ENCODE data around the gene OSBPL5.

Gene OSBPL5

GRCh38 chr11:3197878-3198528 is 32.9 kb upstream of the OSBPL5 start:
- no peak for DNase-seq

GRCh38 chr11:3197044-3197695 is 32.1 kb upstream of the OSBPL5 start:
- no peak for DNase-seq

GRCh38 chr11:3196161-3197043 is 31.3 kb upstream of the OSBPL5 start:
- no peak for DNase-seq

- DNase-seq, result peak; percentile 11 to 62
Measured at GRCh38 chr11:3195251-3196160, 30.4 kb upstream of the OSBPL5 start.

GRCh38 chr11:3194016-3194816 is 29.1 kb upstream of the OSBPL5 start:
- DNase-seq, result no peak

- DNase-seq, result no peak
Measured at GRCh38 chr11:3193373-3194015, 28.4 kb upstream of the OSBPL5 start.

GRCh38 chr11:3192511-3193372 is 27.6 kb upstream of the OSBPL5 start:
- DNase-seq, result no peak

- DNase-seq, result no peak
Measured at GRCh38 chr11:3191586-3192324, 26.6 kb upstream of the OSBPL5 start.

- DNase-seq, result no peak
Measured at GRCh38 chr11:3190600-3190999, 25.5 kb upstream of the OSBPL5 start.

GRCh38 chr11:3189886-3190583 is 24.9 kb upstream of the OSBPL5 start:
- no peak for DNase-seq

GRCh38 chr11:3189196-3189843 is 24.2 kb upstream of the OSBPL5 start:
- no peak for DNase-seq

- DNase-seq, result no peak
Measured at GRCh38 chr11:3188496-3189195, 23.5 kb upstream of the OSBPL5 start.

GRCh38 chr11:3186166-3186953 is 21.2 kb upstream of the OSBPL5 start:
- DNase-seq, result no peak

- DNase-seq, result no peak
Measured at GRCh38 chr11:3184732-3185347, 19.7 kb upstream of the OSBPL5 start.

- DNase-seq, result no peak
Measured at GRCh38 chr11:3183523-3183922, 18.4 kb upstream of the OSBPL5 start.

GRCh38 chr11:3182462-3182852 is 17.3 kb upstream of the OSBPL5 start:
- no peak for DNase-seq
